Spleen (tissue), 13 donors: ENCODE data around the gene ACP3. TPM values are rescaled to one million over a fixed set of nuclear protein-coding genes. Genes with fewer than 3 reads are reported as not detected.

ENCODE experiments used
- DNase-seq: peaks from one replicate; pipeline ENCODE4 v3.0.0-alpha.2; 2020
- H3K27ac ChIP-seq, 8 donors: fragments of 200-600 bp; sonication (generic) in 7 of 8; 1 replicate in 4 of 8; 2 replicates in 4 of 8; pipeline versions ENCODE4 v1.5.0 to v1.8.0; 2016 to 2021; ENCODE audit warnings: inconsistent platforms in 4 of 8, mild to moderate bottlenecking in 4 of 8, moderate library complexity in 1 of 8
- H3K27me3 ChIP-seq, 7 donors: fragments of 200-600 bp; sonication (generic) in 6 of 7; replicated peaks in 1 of 7; 1 replicate in 4 of 7; 2 replicates in 3 of 7; pipeline versions ENCODE4 v1.5.0 to v1.8.0; 2016 to 2021; ENCODE audit warnings: inconsistent platforms in 3 of 7, mild to moderate bottlenecking in 1 of 7
- H3K36me3 ChIP-seq, 6 donors: fragments of 200-600 bp; sonication (generic) in 5 of 6; 1 replicate in 4 of 6; 2 replicates in 2 of 6; pipeline versions ENCODE4 v1.5.0 to v1.8.0; 2016 to 2021; ENCODE audit warnings: inconsistent platforms in 2 of 6
- H3K4me1 ChIP-seq, 6 donors: fragments of 200-600 bp; sonication (generic) in 5 of 6; 1 replicate in 3 of 6; 2 replicates in 3 of 6; pipeline versions ENCODE4 v1.5.0 to v1.8.0; 2016 to 2021; ENCODE audit warnings: inconsistent platforms in 3 of 6
- H3K4me3 ChIP-seq, 8 donors: fragments of 200-600 bp; sonication (generic) in 7 of 8; 1 replicate in 4 of 8; 2 replicates in 4 of 8; pipeline versions ENCODE4 v1.5.0 to v1.8.0; 2016 to 2021; ENCODE audit warnings: inconsistent platforms in 4 of 8, mild to moderate bottlenecking in 4 of 8, moderate library complexity in 2 of 8
- H3K9me3 ChIP-seq, 8 donors: fragments of 200-600 bp; sonication (generic) in 7 of 8; 1 replicate in 4 of 8; 2 replicates in 4 of 8; pipeline versions ENCODE4 v1.5.0 to v1.8.0; 2016 to 2021; ENCODE audit warnings: inconsistent platforms in 4 of 8
- POLR2A ChIP-seq, 3 donors: fragments of 450-650 bp; IDR thresholded peaks; one replicate each; pipeline ENCODE4 v1.5.1; 2017; ENCODE audit warnings: antibody characterized with exemption in 3 of 3, mild to moderate bottlenecking in 1 of 3
- POLR2AphosphoS5 ChIP-seq, 3 donors: sonication (generic); formaldehyde crosslinking; IDR thresholded peaks; one replicate each; pipeline ENCODE4 v1.5.1; 2017; ENCODE audit warnings: antibody characterized with exemption in 3 of 3
- WGBS, 5 donors: extraction: QIAGEN DNeasy Blood & Tissue Kit in 3 of 5; methylation state at CpG; one replicate each; pipeline versions ENCODE4 v1.1.5 to v1.1.7; 2013 to 2018; 5-methylcytosine and 5-hydroxymethylcytosine counted together
- intact Hi-C: fragments of 100-400 bp; cut with DNase I; formaldehyde crosslinking; loops from one replicate; pipeline ENCODE4 v1.15.0; 2023; ENCODE audit warnings: low total_unique reads
- long read RNA-seq, 2 donors: transcript quantifications; one replicate each; lab custom pipeline, GENCODE V29; 2026
- polyA plus RNA-seq, 3 donors: library from polyadenylated mRNA; stranded (reverse); fragments of 200-250 nt; gene quantifications; one replicate each; pipeline ENCODE4 v1.2.1, GENCODE V29; 2013
- total RNA-seq, 7 donors: library from RNA; depleted of rRNA in 3 of 7; stranded (reverse); fragments of >200 nt in 3 of 7; fragmentation: NEBNext Ultra II Directional in 4 of 7; extraction: Animal tissue kit (Norgen Biotek cat#: 25700) in 4 of 7; gene quantifications; one replicate each; pipeline versions ENCODE4 v1.1.0 to v1.2.1, GENCODE V29; 2016 to 2021
- TF ChIP-seq, protein P1 (sequence below), 11 experiments: fragments of 200-600 bp in 7 of 11; fragments of 450-650 bp in 4 of 11; sonication (generic) in 4 of 11; IDR thresholded peaks in 8 of 11; conservative IDR thresholded peaks in 3 of 11; 1 replicate in 7 of 11; 2 replicates in 4 of 11; pipeline versions ENCODE4 v1.4.0 to v1.8.0; 2016 to 2021; ENCODE audit warnings: antibody characterized with exemption in 11 of 11, inconsistent platforms in 4 of 11, mild to moderate bottlenecking in 1 of 11
- donor health status: healthy with polysubstance abuse.
- donor health status: DM: no; HTN: no; CAD: no; lungs with moderate emphysema.
- donor health status: DM: no; HTN: no; CAD: no.
- donor health status: Bipolar disorder and iron deficiency.
- donor health status: healthy.
- donor health status: DM: no; HTN: no; CAD: no.
- donor health status: DM: yes; HTN: yes; CAD: no.

ACP3 gene, protein sequence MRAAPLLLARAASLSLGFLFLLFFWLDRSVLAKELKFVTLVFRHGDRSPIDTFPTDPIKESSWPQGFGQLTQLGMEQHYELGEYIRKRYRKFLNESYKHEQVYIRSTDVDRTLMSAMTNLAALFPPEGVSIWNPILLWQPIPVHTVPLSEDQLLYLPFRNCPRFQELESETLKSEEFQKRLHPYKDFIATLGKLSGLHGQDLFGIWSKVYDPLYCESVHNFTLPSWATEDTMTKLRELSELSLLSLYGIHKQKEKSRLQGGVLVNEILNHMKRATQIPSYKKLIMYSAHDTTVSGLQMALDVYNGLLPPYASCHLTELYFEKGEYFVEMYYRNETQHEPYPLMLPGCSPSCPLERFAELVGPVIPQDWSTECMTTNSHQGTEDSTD
- total RNA-seq (10 to 100 TPM in 2 of 7 donors, 1 to 10 TPM in 5; 3.1 to 16.3 (median 9.0) TPM), polyA plus RNA-seq (under 1 TPM; 0.09 to 0.54 (median 0.22) TPM)
- long read RNA-seq, donor 1, partial matches to known transcripts: 0 of 1 reads
- long read RNA-seq, donor 1, other reads (novel, unspliced or antisense): 0 of 1 reads
- long read RNA-seq, donor 2: 0 reads

DNA sequence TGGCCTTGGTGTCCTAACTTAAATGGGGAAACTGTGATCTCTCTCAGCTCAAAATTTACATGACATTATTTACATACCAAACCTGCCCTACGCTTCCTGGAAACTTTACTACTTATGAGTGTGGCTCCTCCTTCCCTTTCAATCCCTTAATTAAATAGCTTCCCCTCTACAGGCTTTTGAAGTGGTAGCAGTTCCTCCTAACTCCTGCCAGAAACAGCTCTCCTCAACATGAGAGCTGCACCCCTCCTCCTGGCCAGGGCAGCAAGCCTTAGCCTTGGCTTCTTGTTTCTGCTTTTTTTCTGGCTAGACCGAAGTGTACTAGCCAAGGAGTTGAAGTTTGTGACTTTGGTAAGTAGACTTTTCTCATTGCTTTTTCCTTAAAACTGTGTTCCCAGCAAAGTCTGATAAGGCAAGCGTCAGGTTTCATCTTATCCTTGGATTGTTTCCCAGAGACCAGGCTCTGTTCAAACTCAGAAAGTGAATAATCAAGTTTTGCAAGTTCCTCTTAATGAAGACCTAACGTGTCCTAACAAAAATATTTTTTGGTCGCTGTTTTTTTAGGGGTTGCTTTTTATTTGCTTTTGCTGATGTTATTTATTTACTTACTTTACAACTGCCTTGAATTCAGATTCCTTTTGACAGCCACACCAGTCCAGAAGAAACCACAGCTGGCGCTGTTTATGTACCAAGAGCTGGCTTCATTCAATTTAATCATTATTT is at the start of gene ACP3:
Gene ACP3, plus strand, starts transcription at position 179 of the 720 bp plus-strand sequence. Its CDS starts 50 bp downstream, at position 229.
- TF ChIP-seq POLR2A (IDR thresholded peaks at IDR 0.05) (no peak), POLR2AphosphoS5 (IDR thresholded peaks at IDR 0.05) (peak in 1 of 3 donors; percentile 51)
- TF ChIP-seq, protein P1, sequence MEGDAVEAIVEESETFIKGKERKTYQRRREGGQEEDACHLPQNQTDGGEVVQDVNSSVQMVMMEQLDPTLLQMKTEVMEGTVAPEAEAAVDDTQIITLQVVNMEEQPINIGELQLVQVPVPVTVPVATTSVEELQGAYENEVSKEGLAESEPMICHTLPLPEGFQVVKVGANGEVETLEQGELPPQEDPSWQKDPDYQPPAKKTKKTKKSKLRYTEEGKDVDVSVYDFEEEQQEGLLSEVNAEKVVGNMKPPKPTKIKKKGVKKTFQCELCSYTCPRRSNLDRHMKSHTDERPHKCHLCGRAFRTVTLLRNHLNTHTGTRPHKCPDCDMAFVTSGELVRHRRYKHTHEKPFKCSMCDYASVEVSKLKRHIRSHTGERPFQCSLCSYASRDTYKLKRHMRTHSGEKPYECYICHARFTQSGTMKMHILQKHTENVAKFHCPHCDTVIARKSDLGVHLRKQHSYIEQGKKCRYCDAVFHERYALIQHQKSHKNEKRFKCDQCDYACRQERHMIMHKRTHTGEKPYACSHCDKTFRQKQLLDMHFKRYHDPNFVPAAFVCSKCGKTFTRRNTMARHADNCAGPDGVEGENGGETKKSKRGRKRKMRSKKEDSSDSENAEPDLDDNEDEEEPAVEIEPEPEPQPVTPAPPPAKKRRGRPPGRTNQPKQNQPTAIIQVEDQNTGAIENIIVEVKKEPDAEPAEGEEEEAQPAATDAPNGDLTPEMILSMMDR (IDR thresholded peaks at IDR 0.05 in 8 of 11, conservative IDR thresholded peaks at IDR 0.05 in 3 of 11): peak in 1 of 11 experiments; percentile 18
- intact Hi-C loops: no loop called here
- Histone ChIP-seq H3K4me3 (peak within 1 kb of the TSS in 3 of 8 donors; percentile 1 to 37 (median 1)), H3K4me1 (peaks cover 0 to 28% (median 0%) of the 10 kb centered on the region in 6 donors), H3K27ac (peak within 1 kb of the TSS in 7 of 8 donors; percentile 28 to 82 (median 73)), H3K36me3 (no peaks in the 10 kb centered on the region), H3K27me3 (peaks cover 0 to 6% (median 0%) of the 10 kb centered on the region in 7 donors), H3K9me3 (no peaks in the 10 kb centered on the region)
- DNase-seq: peak; percentile 78
- WGBS, 5 donors: 16 to 25% (median 21%) methylated on average over 6 of the region's 6 CpGs

DNA sequence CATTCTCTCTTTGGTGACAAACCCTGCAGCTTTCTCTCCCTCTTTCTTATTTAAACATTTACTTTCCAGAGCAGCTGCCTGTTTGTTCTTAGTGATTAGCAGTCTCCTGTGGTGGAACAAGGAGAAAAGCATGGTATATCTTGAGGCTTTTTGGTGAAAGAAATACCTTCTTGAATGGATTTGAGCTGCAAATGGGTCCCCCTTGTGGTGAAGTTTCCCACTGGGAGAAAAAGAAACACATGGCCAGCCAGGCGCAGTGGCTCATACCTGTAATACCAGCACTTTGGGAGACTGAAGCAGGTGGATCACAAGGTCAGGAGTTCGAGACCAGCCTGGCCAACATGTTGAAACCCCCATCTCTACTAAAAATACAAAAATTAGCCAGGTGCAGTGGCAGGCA is 48.3 kb upstream of the ACP3 start:
- Histone ChIP-seq H3K4me3 (no peak overlapping the region), H3K27me3 (peaks cover 0 to 4% (median 0%) of the 10 kb centered on the region in 7 donors), H3K9me3 (no peaks in the 10 kb centered on the region), H3K27ac (no peak overlapping the region), H3K4me1 (no peaks in the 10 kb centered on the region), H3K36me3 (no peaks in the 10 kb centered on the region)
- TF ChIP-seq, protein P1 (IDR thresholded peaks at IDR 0.05 in 8 of 11, conservative IDR thresholded peaks at IDR 0.05 in 3 of 11): peak in 3 of 11 experiments; percentile 13 to 34 (median 23)
- TF ChIP-seq POLR2AphosphoS5 (IDR thresholded peaks at IDR 0.05): no peak
- no peak for DNase-seq
- WGBS, 5 donors: 65 to 79% (median 74%) methylated on average over 2 of the region's 2 CpGs
- intact Hi-C loops: no loop called here

DNA sequence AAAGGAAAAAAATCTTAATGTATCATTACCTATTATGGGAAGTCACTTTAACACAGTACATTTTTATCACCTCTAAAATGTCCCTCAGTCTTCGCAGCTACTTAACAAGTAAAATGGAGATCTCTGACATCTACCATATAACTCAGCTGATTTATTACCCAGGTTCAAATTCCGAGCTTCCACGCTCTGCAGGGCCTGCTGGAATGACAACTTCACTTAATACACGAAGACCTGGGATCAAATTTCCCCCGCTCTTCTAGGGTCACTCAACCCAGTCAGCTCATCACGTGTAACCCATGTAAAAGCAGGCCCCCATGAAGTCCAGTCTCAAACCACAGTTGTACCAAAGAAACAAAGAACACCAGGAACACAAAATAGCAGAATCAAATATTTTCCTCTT is 44.2 kb upstream of the ACP3 start:
- TF ChIP-seq POLR2A (IDR thresholded peaks at IDR 0.05) (no peak), POLR2AphosphoS5 (IDR thresholded peaks at IDR 0.05) (no peak)
- TF ChIP-seq, protein P1 (IDR thresholded peaks at IDR 0.05 in 8 of 11, conservative IDR thresholded peaks at IDR 0.05 in 3 of 11): no peak
- 57 to 74% (median 68%) methylated on average over 6 of the region's 6 CpGs for whole genome bisulfite sequencing, 5 donors
- Histone ChIP-seq H3K9me3 (peaks cover 0 to 20% (median 8%) of the 10 kb centered on the region in 8 donors), H3K27me3 (peaks cover 0 to 4% (median 0%) of the 10 kb centered on the region in 7 donors), H3K4me3 (no peak overlapping the region), H3K27ac (no peak overlapping the region), H3K36me3 (no peaks in the 10 kb centered on the region), H3K4me1 (no peaks in the 10 kb centered on the region)
- intact Hi-C loops: no loop called here
- DNase-seq: no peak
